SHP77 (cell line): ENCODE results near the gene C14orf93.
"Not testable (repeated sequence)": the region's sequence is repeated elsewhere in the genome, so short reads cannot be mapped to it uniquely, and the experiment has no call there.

Source experiments
- DNase-seq, 2 experiments: peaks; one replicate each; lab custom pipeline; 2025; lab: John Stamatoyannopoulos, UW

C14orf93 gene

DNA sequence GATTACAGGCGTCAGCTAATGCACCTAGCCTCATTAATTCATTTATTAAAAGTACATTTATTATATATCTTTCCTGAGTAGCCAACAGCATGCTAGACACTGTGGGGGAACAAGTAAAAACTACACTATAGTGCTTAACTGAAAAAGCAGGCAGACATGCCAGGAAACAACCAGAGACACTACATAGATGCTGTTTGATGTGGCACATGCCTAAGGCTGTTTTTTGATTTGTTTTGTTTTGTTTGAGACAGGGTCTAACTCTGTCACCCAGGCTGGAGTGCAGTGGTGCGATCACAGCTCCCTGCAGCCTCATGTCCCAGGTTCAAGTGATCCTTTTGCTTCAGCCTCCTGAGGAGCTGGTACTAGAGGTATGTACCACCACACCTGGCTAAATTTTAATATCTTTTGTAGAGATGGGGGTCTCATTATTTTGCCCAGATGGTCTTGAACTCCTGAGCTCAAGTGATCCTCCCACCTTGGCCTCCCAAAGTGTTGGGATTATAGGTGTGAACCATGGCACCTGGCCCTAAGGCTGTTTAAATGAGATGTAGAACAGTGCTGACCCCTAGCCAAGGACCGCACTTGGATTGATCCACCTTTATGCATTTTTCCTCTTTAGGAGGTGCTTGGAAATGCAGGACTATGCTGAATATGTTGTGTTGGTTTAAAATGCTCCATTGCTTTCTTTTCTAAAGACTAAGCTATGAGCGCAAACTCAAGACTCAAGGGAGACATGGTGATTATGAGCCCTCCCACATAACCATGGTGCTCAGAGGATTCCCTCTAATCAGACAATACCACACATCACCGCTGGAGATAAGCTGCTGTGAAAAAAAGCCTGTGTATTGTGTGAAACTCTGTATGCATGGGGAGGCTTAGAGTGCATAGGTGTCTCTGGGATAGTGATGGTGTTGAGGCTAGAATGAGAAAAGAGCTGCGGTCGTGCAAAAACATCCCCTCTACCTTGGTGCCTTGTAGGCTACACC lies 10.5 kb upstream of the C14orf93 start:
- DNase-seq: no peak

DNA sequence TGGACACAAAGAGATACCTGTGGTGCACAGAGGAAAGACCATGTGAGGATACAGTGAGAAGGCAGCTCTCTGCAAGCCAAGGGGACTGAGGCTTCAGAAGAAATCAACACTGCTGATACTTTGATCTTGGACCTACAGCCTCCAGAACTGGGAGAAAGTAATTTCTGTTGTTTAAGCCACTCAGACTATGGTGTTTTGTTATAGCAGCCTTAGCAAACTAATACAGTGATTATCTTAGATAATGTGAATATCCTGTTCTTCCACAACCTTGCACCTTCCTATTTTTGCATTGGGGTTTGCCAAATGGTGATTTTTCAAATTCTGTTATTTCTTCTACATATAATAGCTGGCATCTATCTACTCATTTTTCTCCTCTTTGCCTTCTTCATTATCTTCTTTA lies 8.2 kb upstream of the C14orf93 start:
- DNase-seq: no peak

DNA sequence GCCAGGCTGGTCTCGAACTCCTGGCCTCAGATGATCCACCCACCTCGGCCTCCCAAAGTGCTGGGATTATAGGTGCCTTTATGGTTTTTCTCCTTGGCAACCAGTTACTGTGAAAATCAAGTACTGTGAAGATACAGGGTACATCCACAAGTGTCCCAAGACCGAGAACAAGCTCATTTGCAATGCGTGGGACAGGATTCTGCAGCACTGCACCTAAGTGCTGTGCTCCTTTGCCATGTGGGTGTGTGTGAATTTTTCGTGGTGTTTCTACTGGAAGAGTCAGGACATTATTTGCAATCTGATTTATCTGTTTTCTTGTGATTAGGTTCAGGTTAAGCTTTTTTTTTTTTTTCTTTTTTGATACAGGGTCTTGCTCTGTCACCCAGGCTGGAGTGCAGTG lies 7.1 kb upstream of the C14orf93 start:
- DNase-seq: no peak

DNA sequence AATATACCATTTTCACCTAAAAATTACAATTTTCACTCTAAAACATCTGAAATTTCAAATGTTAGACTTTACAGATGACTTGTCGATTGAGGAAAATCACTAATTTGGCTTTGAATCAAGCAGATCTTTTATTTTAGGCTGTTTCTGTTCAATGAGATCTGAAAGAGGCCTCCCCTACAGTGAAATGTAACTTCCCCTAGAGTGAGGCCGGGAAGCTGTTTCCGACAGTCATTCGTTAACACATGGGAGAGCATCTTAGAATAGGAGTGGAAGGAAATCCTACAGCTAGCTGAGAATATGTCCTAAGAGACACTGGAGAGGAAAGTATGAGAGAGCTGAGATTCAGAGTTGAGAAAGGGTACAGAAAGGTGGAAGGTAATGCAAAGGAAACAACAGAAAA lies 5.7 kb upstream of the C14orf93 start:
- no peak for DNase-seq

DNA sequence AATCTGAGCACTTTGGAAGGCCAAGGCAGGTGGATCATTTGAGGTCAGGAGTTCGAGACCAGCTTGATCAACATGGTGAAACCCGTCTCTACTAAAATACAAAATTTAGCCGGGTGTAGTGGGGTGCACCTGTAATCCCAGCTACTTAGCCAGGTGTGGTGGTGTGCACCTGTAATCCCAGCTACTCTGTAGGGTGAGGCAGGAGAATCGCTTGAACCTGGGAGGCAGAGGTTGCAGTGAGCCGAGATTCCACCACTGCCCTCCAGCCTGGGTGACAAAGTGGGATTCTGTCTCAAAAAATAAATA lies 3.8 kb upstream of the C14orf93 start:
- not testable (repeated sequence) for DNase-seq

DNA sequence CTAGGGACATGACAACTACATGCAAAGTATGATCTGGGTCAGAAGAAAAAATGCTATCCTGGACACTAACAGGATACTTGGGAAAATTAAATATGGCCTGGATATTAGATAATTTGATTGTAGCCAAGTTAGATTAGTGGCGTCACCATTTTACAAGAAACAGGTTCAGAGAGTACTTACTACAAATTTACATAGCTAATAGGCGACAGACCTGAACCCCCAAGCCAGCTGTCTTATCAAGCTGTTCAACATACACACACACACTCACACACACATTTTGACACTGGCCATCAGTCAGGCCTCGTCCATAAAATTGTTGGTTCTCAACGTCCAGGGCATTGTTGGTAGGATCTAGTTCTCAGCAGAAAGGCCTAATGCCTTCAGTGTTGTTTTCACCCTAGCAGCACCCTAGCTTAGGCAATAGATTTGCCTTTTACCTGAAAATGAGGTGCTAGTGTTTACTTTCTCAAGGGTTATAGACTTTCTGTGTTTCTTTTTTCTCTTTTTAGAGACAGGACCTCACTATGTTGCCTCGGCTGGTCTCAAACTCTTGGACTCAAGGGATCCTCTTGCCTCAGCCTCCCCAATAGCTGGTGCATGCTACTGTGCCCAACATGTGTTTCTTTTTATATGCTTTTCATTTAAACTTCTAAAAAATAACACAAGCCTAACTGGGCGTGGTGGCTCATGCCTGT lies 3.3 kb upstream of the C14orf93 start:
- no peak for DNase-seq

DNA sequence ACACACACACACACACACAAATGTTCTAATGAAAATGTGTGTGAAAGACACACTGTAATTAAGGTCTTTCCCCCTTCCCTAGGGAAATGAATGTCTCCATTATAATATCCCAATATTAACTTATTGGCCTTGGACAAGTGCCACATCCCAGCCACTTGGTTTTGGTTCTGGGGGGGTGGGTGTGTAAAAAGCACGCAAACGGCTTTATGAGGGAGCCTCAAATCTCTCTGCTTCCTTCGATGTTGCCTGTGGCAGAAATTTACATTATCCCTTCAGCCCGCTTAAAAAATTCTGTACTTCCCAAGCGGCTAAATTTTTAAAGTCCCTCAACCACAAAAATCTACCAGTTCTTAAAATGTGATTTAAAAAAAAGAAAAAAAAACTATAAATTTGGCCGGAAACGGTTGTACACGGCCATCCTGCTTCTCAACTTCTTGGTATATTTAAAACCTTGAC lies 432 bp downstream of the C14orf93 start:
- DNase-seq: no peak

DNA sequence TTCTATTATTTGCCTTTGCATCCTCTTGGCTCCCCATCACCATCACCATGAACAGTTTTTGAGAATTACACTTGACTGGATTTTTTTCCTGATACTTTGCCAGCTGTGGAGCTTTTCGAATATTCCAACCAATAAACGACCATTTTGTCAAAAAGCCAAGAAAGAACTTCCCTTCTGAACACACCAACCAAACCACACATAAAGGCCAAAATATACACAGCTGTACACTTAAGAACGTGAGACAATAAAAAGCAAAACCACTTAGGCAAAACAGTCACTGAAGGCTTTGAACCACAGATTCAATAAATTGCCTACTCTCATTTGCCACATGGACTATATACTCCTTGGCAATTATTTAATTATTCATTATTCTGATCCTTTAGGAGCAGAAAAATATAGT lies 1.1 kb downstream of the C14orf93 start:
- peak in 1 of 2 experiments; percentile 1 for DNase-seq

DNA sequence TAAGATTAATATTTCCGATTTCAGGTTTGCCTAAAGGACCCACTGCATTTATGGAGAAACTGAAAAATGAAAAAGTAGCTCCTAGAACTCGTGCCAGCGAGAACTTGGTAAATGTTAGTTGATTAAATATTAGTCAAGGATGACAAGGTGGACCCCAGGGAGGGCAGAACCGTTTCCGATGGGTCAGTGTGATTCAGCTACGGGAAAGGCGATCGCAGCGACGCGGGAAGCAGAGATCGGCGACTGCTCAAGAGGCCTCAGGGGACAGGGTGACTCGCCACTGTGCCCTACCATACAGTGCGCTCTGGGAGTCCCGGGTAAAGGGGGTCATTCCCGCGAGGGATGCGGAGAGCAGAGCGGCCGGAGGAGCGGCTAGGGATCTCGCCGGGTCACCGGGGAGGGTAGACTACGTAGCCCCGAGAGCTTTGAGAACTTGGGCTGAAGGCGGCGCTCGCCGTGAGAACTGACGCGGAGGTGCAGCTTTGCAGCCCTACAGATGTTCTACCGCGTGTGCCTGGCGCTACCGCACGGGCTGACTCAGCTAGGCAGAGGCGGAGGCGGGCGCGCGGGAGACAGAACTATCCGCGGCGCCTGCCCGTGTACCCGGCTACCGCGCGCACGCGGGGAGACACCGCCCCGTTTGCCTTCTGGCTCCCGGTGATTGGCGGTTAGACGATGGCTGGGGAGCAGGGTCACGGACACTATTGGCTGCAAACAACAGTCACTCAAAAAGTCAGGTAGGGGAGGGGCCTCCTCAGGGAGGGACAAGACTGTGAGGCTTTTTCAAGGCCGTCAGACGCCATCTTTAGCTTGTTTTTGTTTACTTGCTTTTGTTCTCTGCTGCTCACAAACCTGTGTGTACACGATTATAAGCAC lies 3.2 kb downstream of the C14orf93 start:
- DNase-seq: peak; percentile 98 to 99

DNA sequence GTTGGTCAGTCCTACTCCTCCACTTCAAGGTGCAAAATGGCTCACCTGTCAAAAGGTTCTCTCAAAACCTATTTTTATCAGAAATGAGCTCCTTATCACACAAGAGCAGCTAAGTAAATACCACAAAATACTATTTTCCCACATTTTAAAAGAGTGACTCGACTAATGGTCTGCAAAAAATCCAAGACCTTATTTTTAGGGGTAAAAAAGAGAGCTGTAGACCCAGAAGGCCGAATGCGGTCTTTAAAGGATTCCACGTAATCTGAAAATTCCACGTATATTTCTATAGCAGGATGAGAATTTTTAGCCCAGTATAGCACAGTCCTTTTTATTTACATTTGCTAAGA lies 3.8 kb downstream of the C14orf93 start:
- DNase-seq: no peak

DNA sequence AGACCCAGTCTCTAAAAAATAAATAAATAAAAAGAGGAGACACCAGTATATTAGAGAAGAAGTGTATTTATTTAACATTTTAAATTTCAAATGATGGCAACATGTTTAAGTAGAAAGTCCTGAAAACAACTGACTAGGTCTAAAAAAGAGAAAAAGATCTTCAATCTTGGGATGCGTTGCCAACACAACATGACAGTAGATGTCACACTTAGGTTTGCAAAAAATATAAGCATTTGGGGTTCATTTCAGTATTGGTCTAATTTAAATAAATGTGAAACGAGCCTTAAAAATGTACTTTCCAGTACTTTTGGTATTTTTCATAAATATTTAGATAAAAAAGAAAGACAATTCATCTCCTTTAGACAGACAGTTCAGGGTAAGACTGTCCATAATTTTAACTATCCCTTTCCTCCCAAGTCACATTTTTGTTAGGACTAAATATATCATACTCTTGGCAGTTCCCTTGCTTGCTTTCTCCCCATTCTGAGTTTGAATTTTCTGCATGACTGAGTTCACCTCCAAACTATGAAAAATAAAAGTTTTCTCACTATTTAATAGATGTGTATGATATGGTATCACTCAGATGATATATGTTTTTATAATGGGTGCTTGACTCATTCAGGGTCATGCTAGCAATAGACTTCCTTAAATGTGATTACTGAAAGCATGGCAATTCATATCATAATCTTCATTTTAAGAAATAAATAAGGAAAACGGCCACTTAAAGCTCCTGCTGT lies 4.3 kb downstream of the C14orf93 start:
- no peak for DNase-seq

DNA sequence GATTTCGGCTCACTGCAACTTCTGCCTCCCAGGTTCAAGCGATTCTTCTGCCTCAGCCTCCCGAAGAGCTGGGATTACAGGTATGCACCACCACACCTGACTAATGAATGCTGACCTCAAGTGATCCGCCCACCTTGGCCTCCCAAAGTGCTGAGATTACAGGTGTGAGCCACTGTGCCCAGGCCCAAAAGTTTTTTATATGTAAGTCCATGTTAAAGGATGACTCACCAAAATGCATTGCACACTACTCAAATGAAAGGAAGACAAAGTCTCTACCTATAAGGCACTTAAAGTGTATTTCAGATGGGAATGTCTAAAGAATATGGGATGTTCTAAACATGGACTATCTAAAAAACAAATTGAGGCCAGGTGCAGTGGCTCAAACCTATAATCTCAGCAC lies 5.7 kb downstream of the C14orf93 start:
- DNase-seq: not testable (repeated sequence)

DNA sequence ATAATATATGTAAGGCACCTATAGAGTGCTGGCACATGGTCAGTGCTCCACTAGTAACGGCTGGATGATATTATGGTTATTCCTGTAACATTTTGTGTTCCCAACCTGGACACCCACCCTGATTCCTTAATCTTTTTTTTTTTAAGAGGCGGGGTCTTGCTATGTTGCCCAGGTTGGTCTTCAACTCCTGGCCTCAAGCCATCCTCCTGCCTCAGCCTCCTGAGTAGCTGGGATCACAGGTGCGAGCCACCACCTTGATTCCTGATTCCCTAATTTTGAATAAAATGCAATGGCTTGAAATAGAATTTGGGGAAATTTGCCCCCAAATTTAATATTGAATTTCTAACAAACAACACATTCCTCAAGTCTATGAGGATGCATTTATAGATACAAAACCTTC lies 7.4 kb downstream of the C14orf93 start:
- no peak for DNase-seq

DNA sequence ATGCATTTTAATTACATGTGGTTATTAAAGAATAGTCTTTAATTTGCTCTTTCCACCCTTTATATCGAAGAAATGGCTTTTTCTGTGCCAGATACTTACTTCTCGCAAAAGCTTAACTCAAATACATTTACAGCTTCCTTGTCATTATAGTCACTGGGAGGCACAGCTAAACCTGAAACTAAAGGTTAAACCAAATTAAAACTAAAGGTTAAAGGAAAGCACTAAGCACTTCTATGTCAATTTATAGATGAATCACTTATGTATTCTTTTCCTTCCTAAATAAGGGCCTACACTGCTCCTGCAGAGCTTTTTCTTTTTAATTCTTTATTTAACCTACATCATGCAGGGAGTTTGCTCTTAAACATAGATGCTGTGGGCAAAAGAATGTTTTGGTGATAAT lies 9.1 kb downstream of the C14orf93 start:
- DNase-seq: no peak

DNA sequence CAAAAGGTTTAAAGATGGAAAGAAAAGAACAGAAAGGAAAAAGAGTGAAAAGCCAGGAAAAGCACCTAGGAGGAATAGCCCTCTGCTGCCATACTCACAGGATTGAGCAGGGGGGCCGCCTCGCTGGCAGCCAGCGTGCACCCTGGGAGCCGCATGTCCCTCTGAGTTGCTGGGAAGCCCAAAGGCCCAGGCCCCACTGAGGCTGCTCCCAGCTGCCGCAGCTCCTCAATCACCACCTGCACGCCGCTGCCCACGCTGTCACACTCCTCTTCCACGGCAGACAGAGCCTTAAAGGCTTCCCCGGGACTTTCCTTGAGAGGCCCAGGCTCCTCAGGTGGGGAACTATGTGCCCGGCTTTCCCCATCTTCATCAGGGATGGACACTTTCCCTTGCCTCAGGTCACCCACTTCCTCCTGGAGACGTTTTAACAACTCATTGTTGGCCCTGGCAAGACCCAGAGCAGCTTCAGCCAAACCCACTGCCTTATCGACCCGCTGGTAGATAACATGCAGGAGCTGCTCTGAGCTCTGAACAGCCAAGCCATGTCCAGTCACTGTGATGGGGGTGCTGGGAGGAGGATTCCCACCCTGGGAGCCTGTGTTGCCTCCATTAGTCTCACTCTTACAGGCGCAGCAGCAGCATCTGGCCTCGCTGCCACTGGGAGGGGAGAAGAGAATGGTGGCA lies 11.5 kb downstream of the C14orf93 start:
- no peak for DNase-seq

DNA sequence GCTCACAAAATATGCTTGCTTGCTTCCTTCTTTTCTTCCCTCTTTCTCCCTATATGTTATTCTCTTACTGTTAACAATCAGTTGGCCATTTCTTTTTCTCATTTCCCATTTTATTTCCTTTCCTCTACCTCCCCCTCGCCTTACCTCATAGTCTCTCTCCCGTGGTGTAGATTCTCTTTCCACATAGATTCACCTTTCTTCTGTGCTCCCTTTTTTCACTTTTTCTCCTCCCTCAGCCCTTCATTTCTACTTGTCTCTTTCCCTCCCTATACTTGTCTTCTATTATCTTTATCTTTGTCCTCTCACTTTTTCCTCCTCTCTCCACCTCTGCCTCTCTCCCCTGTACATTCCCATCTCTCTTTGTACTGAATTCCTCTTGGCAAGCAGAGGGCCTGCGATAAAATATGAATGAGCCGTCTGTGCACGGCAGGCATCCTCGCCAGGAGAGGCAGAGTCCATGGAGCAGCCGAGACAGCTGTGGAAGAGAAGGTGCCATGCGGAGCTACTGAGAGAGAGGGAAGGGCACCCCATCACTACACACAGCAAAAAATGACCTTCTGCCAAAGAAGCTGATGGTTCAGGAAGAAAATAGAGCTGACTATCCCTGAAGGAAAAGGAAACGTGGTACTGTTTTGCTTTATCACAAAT lies 12.1 kb downstream of the C14orf93 start:
- DNase-seq: no peak

DNA sequence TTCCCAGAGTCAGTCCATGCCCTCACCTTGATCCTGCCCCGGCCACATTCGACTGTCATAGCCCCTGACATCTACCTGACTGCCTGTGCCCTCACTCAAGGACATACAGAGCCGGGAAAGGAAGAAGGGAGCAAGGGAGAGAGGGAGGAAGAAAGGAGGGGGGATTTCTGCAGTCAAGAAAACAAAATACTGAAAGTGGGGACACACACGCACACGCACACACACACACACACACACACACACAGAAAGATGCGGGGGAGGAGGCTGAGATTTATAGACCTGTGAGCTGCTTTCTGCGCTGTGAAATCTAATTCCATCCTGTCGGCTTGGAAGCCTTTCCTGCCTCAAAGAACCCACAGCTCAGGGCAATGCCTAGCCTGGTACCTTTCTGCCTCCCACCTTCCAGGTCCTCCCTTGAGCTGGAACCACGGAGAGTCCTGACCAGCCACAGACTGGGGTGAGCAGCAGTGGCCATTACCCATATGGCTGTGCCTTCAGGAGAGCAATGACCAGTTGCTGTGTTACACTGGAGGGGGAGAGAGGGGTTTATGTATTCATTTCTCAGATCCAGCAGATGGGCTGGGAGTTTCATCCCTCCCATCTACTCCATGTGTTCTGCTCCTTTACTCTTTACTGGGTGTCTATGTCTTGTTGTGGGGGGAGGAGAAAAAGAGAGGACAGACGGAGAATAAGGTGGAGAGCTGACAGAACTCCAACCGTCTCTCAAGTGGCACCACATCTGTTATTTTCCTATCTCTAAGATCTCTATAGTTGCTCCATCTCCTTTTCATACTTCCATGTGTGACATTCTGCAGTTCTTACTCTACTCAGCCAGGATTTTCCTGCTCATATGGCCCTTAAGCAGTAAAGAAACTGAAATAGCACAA lies 12.9 kb downstream of the C14orf93 start:
- DNase-seq: no peak

DNA sequence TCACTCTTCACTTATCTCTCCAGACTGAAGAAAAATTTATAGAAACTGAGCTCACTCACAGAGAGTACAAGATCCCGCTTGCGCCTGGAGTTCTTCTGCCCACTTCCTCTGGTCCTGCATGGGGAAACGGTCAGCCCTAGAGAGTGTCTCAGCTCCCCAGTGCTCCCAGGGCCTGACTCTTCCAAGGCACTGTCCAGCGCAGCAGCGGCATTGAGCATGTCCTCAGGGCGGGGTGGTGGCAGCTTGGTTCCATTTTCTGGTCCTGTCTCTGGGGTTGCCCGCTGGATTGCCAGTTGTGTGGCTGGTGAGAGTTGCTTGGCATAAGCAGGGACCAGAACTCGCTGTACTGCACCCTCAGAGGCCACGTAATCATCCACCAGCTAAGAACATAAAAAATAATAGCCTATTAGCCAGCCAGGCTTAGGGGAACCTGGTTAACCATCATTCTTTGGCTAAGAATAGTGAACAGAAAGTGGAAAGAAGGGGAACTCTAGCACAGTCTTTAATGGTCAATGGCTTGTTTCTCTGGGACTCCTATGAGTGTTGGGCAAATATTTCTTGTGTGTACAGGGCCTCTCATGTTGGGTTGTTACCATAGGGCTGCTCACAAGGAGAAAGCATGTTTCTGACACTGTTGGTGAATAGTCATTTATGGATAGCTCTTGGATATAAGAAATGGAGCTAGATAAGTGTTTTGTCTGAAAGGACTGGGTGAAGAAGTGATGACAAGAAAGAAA lies 13.9 kb downstream of the C14orf93 start:
- no peak for DNase-seq

DNA sequence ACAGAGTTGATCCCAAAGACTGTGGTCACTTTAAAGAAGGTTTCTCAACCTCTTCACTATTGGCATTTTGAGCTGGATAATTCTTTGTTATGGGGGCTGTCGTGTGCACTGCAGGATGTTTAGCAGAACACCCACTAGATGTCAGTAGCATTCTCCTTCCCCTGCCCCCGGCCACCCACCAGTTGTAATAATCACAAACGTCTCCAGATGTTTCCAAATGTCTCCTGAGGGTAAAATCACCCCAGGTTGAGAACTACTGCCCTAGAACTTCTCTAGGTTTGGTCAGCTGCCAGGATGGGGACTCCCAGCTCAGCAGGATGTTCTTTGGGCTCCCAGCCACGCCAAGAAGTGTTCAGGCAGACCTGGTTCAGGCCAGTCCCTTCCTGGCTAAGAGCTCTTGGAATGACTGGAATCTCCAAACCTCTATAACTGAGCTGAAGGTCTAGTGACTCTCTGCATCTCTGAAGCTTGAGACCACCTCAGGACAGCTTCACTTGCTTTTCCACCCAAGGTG lies 15.1 kb downstream of the C14orf93 start:
- peak in 1 of 2 experiments; percentile 6 for DNase-seq
